ENCODE data around the gene RPGR. TPM values are rescaled to one million over a fixed set of nuclear protein-coding genes. Genes with fewer than 3 reads are reported as not detected.

RPGR gene
- polyA plus RNA-seq, 1 donor from 2014 or later: 6.5 TPM

GRCh38 chrX:38276089-38276488 lies 51.2 kb downstream of the RPGR start:
- TF ChIP-seq MXI1 (conservative IDR thresholded peaks at IDR 0.05; ENCODE audit: poor library complexity, severe bottlenecking): no peak
- no peak for TF ChIP-seq EZH2 (IDR thresholded peaks at IDR 0.05; ENCODE audit: borderline replicate concordance, insufficient read depth, low read length, poor library complexity, severe bottlenecking)
- TF ChIP-seq POLR2AphosphoS5 (IDR thresholded peaks at IDR 0.05): no peak
- no peak for TF ChIP-seq CTCF (IDR thresholded peaks at IDR 0.05; ENCODE audit: poor library complexity, severe bottlenecking)
- no peak for TF ChIP-seq RAD21 (conservative IDR thresholded peaks at IDR 0.05)
- TF ChIP-seq, protein P1, sequence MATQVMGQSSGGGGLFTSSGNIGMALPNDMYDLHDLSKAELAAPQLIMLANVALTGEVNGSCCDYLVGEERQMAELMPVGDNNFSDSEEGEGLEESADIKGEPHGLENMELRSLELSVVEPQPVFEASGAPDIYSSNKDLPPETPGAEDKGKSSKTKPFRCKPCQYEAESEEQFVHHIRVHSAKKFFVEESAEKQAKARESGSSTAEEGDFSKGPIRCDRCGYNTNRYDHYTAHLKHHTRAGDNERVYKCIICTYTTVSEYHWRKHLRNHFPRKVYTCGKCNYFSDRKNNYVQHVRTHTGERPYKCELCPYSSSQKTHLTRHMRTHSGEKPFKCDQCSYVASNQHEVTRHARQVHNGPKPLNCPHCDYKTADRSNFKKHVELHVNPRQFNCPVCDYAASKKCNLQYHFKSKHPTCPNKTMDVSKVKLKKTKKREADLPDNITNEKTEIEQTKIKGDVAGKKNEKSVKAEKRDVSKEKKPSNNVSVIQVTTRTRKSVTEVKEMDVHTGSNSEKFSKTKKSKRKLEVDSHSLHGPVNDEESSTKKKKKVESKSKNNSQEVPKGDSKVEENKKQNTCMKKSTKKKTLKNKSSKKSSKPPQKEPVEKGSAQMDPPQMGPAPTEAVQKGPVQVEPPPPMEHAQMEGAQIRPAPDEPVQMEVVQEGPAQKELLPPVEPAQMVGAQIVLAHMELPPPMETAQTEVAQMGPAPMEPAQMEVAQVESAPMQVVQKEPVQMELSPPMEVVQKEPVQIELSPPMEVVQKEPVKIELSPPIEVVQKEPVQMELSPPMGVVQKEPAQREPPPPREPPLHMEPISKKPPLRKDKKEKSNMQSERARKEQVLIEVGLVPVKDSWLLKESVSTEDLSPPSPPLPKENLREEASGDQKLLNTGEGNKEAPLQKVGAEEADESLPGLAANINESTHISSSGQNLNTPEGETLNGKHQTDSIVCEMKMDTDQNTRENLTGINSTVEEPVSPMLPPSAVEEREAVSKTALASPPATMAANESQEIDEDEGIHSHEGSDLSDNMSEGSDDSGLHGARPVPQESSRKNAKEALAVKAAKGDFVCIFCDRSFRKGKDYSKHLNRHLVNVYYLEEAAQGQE (IDR thresholded peaks at IDR 0.05; ENCODE audit: borderline replicate concordance): no peak
- no peak for TF ChIP-seq SMC3 (conservative IDR thresholded peaks at IDR 0.05; ENCODE audit: poor library complexity)
- no peak for TF ChIP-seq TAF1 (IDR thresholded peaks at IDR 0.05; ENCODE audit: low read depth)
- TF ChIP-seq EP300 (conservative IDR thresholded peaks at IDR 0.05; ENCODE audit: poor library complexity, severe bottlenecking): no peak
- Histone ChIP-seq H3K9ac (ENCODE audit: low read length) (no peak overlapping the region), H3K27me3 (ENCODE audit: insufficient read depth, low read depth, low read length) (no peaks in the 10 kb centered on the region), H3K4me2 (ENCODE audit: low read length) (no peak overlapping the region), H3K27ac (ENCODE audit: low read length) (no peak overlapping the region), H3K9me3 (ENCODE audit: low read length) (no peaks in the 10 kb centered on the region), H3K9me2 (ENCODE audit: insufficient read depth, low read length) (no peaks in the 10 kb centered on the region), H2AFZ (ENCODE audit: low read depth, low read length) (no peak overlapping the region), H3F3A (ENCODE audit: insufficient read depth, low read length, poor library complexity, severe bottlenecking) (no peaks in the 10 kb centered on the region), H4K20me1 (ENCODE audit: insufficient read depth) (no peaks in the 10 kb centered on the region), H3K36me3 (ENCODE audit: insufficient read depth, low read length) (no peaks in the 10 kb centered on the region), H3K4me3 (ENCODE audit: low read length) (no peak overlapping the region), H3K79me2 (replicated peaks; ENCODE audit: insufficient read depth, low read length) (no peaks in the 10 kb centered on the region)

DNA sequence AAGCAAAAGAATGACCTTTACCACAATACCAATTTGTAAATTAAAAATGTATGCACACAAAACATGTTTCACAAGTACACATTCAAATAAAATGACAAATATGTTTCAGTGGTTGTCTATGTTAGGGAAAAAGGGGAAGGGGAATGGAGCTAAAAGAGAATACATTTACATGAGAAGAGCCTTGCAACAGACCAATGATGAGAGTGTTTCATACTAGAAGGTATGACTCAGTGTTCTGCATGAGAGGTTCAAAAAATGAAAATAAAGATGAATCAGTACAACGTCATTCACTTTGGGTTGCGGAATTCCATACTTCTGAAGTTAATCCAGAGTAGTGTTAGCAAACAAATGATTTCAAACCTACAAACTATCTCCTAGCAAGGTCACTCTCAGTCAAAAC lies 51.7 kb downstream of the RPGR start:
- Histone ChIP-seq H3K4me2 (ENCODE audit: low read length) (no peak overlapping the region), H3K4me3 (ENCODE audit: low read length) (no peak overlapping the region), H3K79me2 (replicated peaks; ENCODE audit: insufficient read depth, low read length) (no peaks in the 10 kb centered on the region), H3K9me2 (ENCODE audit: insufficient read depth, low read length) (no peaks in the 10 kb centered on the region), H3F3A (ENCODE audit: insufficient read depth, low read length, poor library complexity, severe bottlenecking) (no peaks in the 10 kb centered on the region), H4K20me1 (ENCODE audit: insufficient read depth) (no peaks in the 10 kb centered on the region), H3K9me3 (ENCODE audit: low read length) (no peaks in the 10 kb centered on the region), H3K27ac (ENCODE audit: low read length) (no peak overlapping the region), H3K36me3 (ENCODE audit: insufficient read depth, low read length) (no peaks in the 10 kb centered on the region), H3K27me3 (ENCODE audit: insufficient read depth, low read depth, low read length) (no peaks in the 10 kb centered on the region), H3K9ac (ENCODE audit: low read length) (no peak overlapping the region), H2AFZ (ENCODE audit: low read depth, low read length) (no peak overlapping the region)
- TF ChIP-seq EP300 (conservative IDR thresholded peaks at IDR 0.05; ENCODE audit: poor library complexity, severe bottlenecking) (no peak), POLR2AphosphoS5 (IDR thresholded peaks at IDR 0.05) (no peak), SMC3 (conservative IDR thresholded peaks at IDR 0.05; ENCODE audit: poor library complexity) (no peak), TAF1 (IDR thresholded peaks at IDR 0.05; ENCODE audit: low read depth) (no peak), EZH2 (IDR thresholded peaks at IDR 0.05; ENCODE audit: borderline replicate concordance, insufficient read depth, low read length, poor library complexity, severe bottlenecking) (no peak), MXI1 (conservative IDR thresholded peaks at IDR 0.05; ENCODE audit: poor library complexity, severe bottlenecking) (no peak), CTCF (IDR thresholded peaks at IDR 0.05; ENCODE audit: poor library complexity, severe bottlenecking) (no peak), RAD21 (conservative IDR thresholded peaks at IDR 0.05) (no peak)
- TF ChIP-seq, protein P1 (IDR thresholded peaks at IDR 0.05; ENCODE audit: borderline replicate concordance): no peak

Data from neural cell (in vitro differentiated cells).